CD4-positive, alpha-beta T cell treated with Interleukin-1 beta for 1 hour (primary cell): ENCODE measurements around the gene DCUN1D5.
"Not testable (repeated sequence)": the region's sequence is repeated elsewhere in the genome, so short reads cannot be mapped to it uniquely, and the experiment has no call there.

Experiments
- DNase-seq, 2 donors: peaks; one replicate each; pipeline ENCODE4 v3.0.0-alpha.2; 2020 to 2022

Gene DCUN1D5

DNA sequence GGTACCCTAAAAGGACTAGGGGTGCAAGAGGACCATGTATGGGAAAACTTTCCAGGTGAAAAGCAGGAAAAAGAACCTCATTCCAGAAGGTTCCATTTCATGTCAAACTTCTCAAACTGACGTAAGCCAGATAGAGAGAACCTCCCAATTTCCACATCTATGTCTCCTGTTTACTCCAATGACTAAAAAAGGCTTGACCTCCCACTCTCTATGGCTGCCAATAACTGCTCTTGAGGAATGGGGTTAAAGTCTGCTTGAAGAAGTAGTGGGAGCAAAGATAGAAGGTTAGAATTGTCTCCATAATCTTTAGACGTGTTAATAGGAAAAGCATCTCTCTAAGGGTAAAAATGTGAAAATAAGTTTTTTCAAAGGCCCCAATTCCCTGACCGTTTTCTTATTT lies 38.0 kb downstream of the DCUN1D5 start:
- no peak for DNase-seq

DNA sequence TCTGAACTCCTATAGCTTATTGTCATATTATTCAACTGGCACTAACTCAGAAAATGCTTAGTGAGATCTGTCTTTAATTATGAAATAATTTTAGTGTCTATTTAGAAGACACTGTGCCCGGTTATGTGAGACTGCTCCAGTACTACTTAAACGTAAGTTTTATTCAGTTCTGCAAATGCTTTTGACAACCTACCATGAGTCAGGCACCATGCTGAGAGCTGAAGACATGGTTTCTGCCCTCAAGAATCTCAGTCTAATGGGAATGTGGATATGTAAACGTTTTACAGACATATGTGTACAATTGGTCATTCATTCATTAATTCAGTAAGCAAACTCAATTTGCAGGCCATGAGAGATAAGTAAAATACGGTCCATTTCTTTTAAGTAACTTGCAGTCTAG lies 40.0 kb downstream of the DCUN1D5 start:
- no peak for DNase-seq

DNA sequence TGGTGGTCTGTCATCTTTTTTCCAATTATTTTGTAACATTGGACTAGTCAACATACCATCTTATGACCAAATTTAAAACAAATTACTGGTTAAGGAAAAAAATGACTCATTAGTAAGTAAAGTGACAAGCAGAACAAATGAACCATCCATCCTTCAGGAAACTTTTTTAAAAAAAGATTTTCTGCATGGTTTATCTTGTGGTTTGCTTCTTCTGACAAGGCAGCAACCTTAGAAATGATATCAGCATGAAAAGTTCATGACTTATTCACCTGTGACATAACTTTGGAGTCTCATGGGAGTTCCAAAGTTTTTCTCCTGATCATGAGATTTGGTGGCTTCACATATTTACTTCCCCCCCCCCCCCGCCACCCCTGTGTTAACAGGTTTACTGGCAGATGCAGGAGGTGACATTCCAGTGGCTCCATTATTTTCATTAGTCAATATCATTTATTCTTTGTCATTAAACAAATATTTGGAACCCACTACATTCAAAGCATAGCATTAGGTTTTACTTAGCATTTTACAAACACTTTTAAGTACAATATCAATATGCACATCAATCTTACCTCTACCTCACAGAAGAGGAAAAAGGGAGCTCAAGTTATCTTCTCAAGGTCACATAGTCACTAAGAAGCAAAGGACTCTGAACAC lies 40.7 kb downstream of the DCUN1D5 start:
- no peak for DNase-seq

DNA sequence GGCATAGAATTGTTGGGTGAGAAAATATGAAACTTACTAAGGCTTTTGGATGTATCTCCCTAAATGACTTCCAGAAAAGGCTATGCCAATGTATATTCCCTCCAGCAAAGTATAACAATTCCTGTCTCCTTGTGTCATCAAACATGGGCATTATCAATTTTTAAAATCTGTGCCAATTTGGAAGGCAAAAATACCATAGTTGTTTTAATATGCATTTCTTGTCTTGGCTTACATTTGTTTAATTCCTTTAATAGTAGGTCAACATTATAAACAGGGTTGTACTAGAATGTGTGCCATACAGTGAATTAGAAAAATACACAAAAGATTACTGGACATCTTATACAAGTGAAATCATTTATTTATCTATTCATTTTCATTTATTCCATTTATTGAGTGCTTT lies 41.6 kb downstream of the DCUN1D5 start:
- no peak for DNase-seq

DNA sequence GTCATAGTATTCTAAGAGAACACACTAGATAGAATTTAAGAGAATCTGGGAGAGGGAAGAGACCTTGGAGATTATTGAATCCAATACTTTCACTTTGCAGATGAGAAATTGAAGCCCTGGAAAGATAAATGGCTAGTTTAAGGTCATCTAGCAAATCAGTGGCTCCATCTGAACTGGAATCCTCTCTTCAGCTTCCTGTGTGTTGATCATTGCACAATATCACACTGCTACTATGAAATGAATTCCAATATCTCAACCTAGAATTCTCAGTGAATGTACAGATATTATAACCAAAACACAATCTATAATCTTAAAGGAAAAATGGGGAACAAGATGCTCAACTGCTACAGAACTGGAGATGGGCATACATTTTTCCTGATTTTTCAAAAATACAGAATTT lies 44.1 kb downstream of the DCUN1D5 start:
- DNase-seq: no peak

DNA sequence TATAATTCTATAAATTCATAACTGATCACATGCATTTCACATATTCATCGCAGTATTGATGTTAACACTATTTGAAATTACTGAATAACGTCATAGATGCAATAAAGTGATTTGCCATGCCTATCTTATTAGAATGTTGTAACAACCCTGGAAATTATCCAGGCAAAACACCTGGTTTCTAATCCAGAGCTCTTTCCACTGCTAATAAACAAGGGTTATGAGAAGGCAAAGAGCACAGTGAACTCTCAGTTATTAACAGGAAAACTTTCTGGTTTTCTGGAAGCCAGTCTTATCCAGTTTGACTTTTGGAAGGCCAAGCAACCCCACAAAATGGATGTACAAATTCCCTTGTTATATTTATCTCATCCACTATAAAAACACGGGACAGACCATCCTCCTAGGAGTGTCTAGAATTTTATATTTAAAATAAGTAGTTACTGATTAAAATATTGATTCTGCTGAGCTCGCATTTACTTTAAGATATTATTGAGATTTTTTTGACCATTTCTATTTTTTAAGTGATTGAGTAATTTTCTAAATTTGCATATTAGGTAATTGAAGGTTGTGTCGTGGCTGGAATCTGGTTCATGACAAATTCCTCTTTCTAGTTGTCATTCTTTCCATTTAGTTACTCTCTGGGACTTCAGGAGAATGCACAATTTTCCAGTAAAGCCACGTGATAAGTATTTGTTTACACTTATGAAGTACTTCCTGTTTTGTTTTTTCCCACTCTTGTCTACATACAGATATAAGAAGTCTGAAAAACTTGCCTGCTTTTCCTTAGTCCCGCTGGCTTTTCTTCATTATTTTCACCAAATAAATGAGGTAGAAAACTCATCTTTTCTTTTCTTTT lies 47.9 kb downstream of the DCUN1D5 start:
- no peak for DNase-seq

DNA sequence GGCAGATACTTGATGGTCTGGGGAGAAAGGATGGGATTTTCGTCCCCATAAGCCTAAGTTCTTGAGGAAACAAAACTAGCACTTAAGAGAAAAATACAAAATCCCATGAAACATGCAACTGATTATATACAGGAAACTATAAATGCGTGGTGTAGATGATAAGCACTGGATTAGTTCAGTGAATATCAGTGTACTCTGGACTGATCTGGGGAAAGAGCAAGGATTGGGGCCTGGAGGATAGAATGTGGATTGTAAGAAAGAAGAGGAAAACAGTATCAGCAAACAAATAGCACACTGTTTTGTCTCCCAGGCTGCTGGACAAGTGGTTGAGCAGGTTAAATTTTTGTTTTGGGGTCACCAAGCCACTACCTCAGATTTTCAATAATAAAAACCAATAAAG lies 49.8 kb downstream of the DCUN1D5 start:
- no peak for DNase-seq

DNA sequence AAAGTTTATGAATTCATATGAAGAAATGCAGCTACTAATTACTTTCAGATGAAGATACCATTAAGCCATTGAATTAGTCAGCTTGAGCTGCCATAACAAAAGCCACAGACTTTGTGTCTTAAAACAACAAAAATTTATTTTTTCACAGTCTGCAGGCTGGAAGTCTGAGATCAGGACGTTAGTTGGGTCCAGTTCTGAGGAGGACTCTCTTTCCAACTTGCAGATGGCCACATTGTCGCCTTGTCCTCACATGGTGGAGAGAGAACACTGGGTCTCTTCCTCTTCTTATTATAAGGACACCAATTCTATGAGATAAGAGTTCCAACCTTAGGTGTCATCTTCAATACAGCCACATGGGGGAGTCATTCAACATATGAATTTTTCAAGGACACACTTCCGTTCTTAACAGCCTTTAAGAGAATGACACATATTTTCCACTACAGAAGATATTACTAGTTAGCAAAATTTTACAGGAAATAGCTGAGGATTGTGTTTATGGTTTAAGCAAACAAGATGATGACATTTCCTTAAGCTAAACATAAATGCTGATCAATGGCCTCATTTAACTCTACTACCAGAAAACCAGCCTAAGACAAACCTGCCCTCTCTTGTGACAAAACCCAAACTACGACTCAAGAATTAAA lies 56.0 kb downstream of the DCUN1D5 start:
- peak; percentile 22 to 79 for DNase-seq

DNA sequence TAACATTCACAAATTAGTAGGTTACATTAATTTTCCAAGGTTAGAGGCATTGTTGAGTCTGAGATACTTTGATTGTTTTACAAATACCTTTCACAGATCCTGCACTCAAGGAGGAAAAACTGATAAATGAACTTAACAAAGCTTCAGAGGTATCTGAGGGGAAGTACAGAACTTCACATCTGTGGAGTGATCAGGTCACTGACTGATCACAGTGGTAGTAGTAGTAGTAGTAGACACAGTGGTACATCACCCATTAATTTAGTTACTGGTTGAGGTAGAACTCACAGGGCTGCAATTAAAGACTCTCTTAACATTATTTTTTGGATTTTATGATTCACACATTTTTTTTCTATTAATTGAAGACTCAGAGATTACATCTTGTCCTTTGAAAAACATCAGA lies 56.7 kb downstream of the DCUN1D5 start:
- DNase-seq: no peak

DNA sequence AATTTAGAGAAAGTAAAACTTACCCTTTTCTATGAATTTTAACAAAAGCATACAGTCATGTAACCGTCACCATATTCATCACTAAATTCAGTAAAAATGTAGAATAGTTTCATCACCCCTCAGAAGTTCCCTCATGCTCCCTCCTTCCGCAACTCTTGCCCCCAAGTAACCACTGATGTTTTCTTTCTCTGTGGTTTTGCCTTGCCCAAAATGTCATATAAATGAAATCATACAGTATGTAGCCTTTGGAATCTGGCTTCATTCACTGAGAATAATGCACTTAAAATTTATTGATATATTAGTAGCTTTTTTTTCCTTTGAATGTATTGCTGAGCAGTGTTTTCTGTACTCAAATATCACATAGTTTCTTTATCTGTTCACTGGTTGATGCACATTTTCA lies 60.1 kb downstream of the DCUN1D5 start:
- no peak for DNase-seq

DNA sequence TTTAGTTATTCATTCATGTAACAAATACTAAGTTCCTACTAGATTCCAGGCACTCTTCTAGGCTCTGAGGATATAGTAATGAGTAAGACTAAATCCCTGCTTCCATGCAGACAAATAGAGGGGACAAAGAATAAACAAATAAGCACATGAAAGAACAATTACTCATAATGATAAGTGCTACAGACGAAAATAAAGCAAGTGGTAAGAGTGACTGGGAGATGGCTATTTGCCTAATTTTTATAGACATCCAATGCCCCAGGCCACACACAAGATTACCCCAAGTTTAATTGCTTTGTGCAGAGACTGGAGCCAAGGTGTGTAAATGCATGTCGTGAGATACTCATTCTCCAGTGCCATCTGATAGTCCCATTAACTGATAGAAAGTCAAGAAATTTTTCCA lies 62.6 kb downstream of the DCUN1D5 start:
- DNase-seq: no peak

DNA sequence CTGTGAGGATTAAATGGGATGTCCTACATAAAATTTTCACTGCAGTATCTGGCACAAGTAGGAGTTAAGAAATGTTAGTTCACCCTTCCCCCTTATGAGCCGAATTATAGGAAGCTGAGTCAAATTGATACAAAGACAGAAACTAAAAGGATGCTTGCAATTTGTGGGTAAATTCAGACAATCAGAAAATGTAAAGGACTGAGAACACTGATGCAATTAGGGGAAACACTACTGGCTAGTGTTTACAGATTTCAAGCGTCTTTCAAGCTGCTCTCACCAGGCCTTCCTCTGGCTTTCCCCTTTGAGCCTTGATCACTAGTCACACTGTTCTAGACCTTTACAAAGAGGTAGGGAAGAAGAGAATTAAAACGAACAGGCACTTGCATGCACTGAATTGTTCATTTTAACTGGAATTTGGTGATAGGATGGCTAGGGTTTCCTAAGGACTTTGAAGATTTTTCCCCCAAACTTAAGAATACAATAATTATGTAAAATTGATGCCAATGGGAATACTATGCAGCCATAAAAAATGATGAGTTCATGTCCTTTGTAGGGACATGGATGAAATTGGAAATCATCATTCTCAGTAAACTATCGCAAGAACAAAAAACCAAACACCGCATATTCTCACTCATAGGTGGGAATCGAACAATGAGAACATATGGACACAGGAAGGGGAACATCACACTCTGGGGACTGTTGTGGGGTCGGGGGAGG lies 63.5 kb downstream of the DCUN1D5 start:
- DNase-seq: not testable (repeated sequence)

DNA sequence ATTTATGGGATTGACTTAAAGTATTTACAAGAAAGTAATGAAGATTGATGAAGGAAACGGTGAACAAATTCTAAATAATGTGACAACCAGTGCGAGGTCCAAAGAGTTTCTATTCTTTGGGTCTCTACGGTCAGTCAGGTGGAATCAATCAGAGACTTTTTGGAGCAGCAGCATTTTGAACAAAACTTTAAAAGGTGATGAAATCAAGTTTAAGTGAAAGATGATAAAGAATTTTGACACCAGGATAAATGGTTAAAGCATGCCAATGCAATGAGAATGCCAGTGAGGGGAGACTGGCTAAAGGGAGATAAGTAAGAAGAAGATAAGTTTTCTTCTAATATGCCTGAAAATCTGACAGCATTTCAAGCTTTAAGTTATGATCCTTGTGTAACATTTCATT lies 67.9 kb downstream of the DCUN1D5 start:
- DNase-seq: no peak

DNA sequence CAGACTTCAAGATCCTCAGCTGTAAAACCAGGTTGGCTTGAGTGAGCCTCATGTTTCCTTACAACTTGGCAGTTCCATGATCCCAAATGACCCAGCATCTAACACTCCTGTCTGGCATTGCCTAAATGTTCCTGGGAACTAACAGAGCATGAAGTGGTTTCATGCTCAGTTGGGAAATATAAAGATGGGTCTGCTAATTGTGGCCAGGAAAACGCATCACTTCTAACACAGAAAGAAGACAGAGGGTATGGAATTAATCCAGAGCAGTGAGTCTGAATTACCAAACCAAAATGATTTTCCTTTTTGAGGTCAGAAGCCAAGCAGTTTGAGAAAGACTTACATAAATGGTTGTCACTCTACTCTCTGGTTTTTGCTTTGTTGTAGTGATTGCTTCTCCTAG lies 75.9 kb downstream of the DCUN1D5 start:
- no peak for DNase-seq

DNA sequence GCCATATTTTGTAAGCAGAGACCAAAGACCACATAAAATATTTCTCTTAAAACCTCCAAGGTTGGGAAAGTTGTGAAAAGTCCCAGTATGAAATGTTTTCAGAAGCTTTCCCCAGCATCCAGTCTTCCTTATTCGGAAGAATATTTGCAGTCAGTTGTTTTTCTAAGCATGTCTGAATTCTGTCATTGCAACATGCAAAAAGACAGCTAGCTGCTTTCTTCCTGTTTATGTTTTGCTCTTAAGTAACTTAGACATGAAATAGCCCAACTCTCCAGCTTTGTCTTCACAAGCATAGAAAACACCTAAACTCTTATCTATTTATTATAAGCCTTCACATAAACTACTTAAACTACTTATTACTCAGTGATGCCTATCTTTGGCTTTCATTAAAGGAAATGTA lies 78.5 kb downstream of the DCUN1D5 start:
- DNase-seq: no peak
